ENCODE data around the gene AP4M1.

DNA sequence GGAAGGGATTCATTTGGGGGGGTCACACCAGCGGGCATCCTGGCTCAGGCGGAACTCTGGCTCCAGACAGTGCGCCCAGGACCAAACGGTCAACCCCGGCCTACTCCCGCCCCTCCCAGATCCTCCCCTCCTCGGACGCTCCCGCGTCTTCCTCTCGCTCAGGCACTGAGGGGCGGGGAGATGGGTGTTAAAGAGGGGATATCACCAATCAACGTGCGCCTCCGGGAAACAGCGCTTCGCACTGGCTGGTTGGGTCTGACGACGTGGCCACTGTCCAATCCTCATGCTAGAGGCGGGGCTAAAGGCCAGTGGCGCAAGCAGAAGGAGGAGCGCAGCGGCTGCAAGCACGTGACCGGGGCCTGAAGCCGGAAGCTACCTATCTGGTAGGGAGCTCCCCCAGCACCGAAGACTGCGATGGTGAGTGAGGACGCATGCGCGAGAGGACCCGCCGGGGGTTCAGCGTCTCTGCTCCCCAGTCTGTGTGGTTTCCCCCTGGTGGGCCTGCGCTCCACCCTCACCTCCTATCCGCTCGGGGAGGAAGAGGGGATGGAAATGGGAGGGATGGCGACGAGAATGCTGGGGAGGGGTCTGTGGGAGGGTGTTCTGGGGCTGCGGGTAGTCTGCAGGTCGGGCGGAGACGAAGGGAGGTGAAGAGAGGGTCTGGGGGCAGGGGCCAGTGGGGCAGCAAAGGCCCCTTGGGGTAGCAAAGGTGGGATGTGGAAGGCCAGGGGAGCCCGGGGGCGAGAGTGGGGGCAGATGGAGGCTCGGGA is 47.3 kb downstream of the AP4M1 start, which contains the start of gene LAMTOR4:
- TF ChIP-seq, protein P1, sequence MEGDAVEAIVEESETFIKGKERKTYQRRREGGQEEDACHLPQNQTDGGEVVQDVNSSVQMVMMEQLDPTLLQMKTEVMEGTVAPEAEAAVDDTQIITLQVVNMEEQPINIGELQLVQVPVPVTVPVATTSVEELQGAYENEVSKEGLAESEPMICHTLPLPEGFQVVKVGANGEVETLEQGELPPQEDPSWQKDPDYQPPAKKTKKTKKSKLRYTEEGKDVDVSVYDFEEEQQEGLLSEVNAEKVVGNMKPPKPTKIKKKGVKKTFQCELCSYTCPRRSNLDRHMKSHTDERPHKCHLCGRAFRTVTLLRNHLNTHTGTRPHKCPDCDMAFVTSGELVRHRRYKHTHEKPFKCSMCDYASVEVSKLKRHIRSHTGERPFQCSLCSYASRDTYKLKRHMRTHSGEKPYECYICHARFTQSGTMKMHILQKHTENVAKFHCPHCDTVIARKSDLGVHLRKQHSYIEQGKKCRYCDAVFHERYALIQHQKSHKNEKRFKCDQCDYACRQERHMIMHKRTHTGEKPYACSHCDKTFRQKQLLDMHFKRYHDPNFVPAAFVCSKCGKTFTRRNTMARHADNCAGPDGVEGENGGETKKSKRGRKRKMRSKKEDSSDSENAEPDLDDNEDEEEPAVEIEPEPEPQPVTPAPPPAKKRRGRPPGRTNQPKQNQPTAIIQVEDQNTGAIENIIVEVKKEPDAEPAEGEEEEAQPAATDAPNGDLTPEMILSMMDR (conservative IDR thresholded peaks at IDR 0.05 in 1 of 2, IDR thresholded peaks at IDR 0.05 in 1 of 2; ENCODE audit: low read depth in 1 of 2, low read length in 2 of 2): no peak
- TF ChIP-seq EZH2 (IDR thresholded peaks at IDR 0.05; ENCODE audit: low read length, missing control alignments): no peak

Data from fibroblast of lung (primary cell).